Stimulated activated effector memory CD8-positive, alpha-beta T cell treated with anti-CD3 and anti-CD28 coated beads, Interleukin-12 subunit alpha, Interleukin-12 subunit beta, amount 100 ng/mL, for 72 hours (primary cell): ENCODE measurements around the gene CORO7.
"Not testable (repeated sequence)": the region's sequence is repeated elsewhere in the genome, so short reads cannot be mapped to it uniquely, and the experiment has no call there.

Source experiments
- ATAC-seq: fragments of 150-1000 bp; cut with Tn5 transposase; 2 replicates; pipeline ENCODE4 v1.10.0; 2021
- DNase-seq, 2 donors: peaks; one replicate each; pipeline ENCODE4 v3.0.0; 2021 to 2022; ENCODE audit warnings: low spot score in 2 of 2
- H3K27ac Mint-ChIP-seq: one replicate; pipeline ENCODE4 v1.8.0; 2022; ENCODE audit warnings: mild to moderate bottlenecking, mixed read lengths
- H3K36me3 Mint-ChIP-seq: one replicate; pipeline ENCODE4 v1.8.0; 2022; ENCODE audit warnings: mild to moderate bottlenecking, mixed read lengths
- H3K4me1 Mint-ChIP-seq: one replicate; pipeline ENCODE4 v1.8.0; 2022; ENCODE audit warnings: mixed read lengths
- H3K4me3 Mint-ChIP-seq: one replicate; pipeline ENCODE4 v1.8.0; 2022; ENCODE audit warnings: mild to moderate bottlenecking, mixed read lengths
- H3K9me3 Mint-ChIP-seq: one replicate; pipeline ENCODE4 v1.8.0; 2022; ENCODE audit warnings: mixed read lengths

CORO7 gene

GRCh38 chr16:4338712-4339299 lies 77.6 kb downstream of the CORO7 start:
- H3K4me1 Mint-ChIP-seq = no peaks in the 10 kb centered on the region
- no peak overlapping the region for H3K27ac Mint-ChIP-seq
- no peak overlapping the region for H3K4me3 Mint-ChIP-seq
- DNase-seq (no peak), ATAC-seq (no peak)
- peaks cover 18% of the 10 kb centered on the region for H3K36me3 Mint-ChIP-seq
- no peaks in the 10 kb centered on the region for H3K9me3 Mint-ChIP-seq

- Mint-ChIP-seq H3K4me3 (no peak overlapping the region), H3K4me1 (no peaks in the 10 kb centered on the region), H3K36me3 (peaks cover 12% of the 10 kb centered on the region), H3K9me3 (no peaks in the 10 kb centered on the region), H3K27ac (no peak overlapping the region)
- DNase-seq = no peak
- ATAC-seq = no peak
These were observed 78.2 kb downstream of the CORO7 start for GRCh38 chr16:4338125-4338582.

DNA sequence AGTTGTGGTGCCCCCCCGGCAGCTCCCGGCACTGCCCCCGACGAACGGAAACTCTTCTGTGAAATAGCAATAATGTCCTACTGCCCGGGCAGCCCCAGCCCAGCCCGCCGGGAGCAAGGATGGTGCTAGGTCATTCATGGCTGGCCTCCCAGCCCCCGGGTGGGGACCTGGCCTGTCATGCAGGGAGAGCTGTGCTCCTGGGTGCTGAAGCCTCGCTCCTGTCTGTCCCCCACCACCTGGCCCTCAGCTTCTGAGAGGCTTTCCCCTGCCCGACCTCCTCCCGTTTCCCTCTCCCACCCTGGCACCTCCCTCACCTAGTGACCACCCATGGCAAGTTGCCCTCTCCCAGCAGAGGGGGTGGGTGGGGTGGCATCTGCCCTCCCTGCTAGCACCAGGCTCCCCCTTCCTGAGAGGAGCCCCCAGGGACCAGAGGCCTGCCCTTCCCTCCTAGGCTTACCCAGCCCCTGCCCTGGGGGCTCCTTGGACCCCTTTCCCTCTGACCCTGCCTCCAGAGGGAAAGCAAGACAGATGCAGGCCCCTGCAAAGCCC lies 78.8 kb downstream of the CORO7 start:
- Mint-ChIP-seq H3K9me3 (no peaks in the 10 kb centered on the region), H3K36me3 (peaks cover 12% of the 10 kb centered on the region), H3K27ac (no peak overlapping the region), H3K4me1 (no peaks in the 10 kb centered on the region), H3K4me3 (no peak overlapping the region)
- no peak for DNase-seq
- no peak for ATAC-seq

DNA sequence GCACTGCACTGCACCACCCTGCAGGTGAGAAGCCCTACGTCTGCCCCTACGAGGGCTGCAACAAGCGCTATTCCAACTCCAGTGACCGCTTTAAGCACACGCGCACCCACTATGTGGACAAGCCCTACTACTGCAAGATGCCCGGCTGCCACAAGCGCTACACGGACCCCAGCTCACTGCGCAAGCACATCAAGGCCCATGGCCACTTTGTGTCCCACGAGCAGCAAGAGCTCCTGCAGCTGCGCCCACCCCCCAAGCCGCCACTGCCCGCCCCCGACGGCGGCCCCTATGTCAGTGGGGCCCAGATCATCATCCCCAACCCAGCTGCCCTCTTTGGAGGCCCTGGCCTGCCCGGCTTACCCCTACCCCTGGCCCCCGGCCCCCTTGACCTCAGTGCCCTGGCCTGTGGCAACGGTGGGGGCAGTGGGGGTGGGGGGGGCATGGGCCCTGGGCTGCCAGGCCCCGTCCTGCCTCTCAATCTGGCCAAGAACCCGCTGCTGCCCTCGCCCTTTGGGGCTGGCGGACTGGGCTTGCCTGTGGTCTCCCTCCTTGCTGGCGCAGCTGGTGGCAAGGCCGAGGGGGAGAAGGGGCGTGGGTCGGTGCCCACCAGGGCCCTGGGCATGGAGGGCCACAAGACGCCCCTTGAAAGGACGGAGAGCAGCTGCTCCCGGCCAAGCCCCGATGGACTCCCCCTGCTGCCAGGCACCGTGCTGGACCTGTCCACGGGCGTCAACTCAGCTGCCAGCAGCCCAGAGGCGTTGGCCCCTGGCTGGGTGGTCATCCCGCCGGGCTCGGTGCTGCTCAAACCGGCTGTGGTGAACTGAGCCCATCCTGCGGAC lies 79.5 kb downstream of the CORO7 start:
- no peaks in the 10 kb centered on the region for H3K9me3 Mint-ChIP-seq
- no peak overlapping the region for H3K4me3 Mint-ChIP-seq
- no peak for ATAC-seq
- no peak for DNase-seq
- no peaks in the 10 kb centered on the region for H3K4me1 Mint-ChIP-seq
- H3K27ac Mint-ChIP-seq = no peak overlapping the region
- H3K36me3 Mint-ChIP-seq = peaks cover 12% of the 10 kb centered on the region

GRCh38 chr16:4334724-4335495 lies 81.5 kb downstream of the CORO7 start:
- ATAC-seq = no peak
- peaks cover 10% of the 10 kb centered on the region for H3K36me3 Mint-ChIP-seq
- no peak overlapping the region for H3K4me3 Mint-ChIP-seq
- no peaks in the 10 kb centered on the region for H3K4me1 Mint-ChIP-seq
- H3K9me3 Mint-ChIP-seq = no peaks in the 10 kb centered on the region
- no peak for DNase-seq
- no peak overlapping the region for H3K27ac Mint-ChIP-seq

GRCh38 chr16:4333714-4334113 lies 82.7 kb downstream of the CORO7 start:
- DNase-seq, H3K9me3 Mint-ChIP-seq, H3K27ac Mint-ChIP-seq, ATAC-seq, H3K4me1 Mint-ChIP-seq, H3K4me3 Mint-ChIP-seq, H3K36me3 Mint-ChIP-seq: not testable (repeated sequence)

DNA sequence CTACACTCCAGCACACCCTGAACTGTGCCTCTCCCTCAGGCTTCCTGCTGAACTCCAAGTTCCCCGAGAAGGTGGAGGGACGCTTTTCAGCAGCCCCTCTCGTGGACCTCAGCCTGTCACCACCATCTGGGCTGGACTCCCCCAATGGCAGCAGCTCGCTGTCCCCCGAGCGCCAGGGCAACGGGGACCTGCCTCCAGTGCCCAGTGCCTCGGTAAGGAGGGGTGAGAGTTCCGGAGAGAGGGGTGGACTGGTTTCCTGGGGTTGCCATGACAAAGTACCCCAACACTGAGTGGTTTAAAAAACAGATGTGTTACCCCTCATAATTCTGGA lies 83.1 kb downstream of the CORO7 start:
- no peaks in the 10 kb centered on the region for H3K9me3 Mint-ChIP-seq
- no peak overlapping the region for H3K27ac Mint-ChIP-seq
- no peak for DNase-seq
- no peak overlapping the region for H3K4me3 Mint-ChIP-seq
- H3K36me3 Mint-ChIP-seq = no peaks in the 10 kb centered on the region
- H3K4me1 Mint-ChIP-seq = no peaks in the 10 kb centered on the region
- no peak for ATAC-seq

DNA sequence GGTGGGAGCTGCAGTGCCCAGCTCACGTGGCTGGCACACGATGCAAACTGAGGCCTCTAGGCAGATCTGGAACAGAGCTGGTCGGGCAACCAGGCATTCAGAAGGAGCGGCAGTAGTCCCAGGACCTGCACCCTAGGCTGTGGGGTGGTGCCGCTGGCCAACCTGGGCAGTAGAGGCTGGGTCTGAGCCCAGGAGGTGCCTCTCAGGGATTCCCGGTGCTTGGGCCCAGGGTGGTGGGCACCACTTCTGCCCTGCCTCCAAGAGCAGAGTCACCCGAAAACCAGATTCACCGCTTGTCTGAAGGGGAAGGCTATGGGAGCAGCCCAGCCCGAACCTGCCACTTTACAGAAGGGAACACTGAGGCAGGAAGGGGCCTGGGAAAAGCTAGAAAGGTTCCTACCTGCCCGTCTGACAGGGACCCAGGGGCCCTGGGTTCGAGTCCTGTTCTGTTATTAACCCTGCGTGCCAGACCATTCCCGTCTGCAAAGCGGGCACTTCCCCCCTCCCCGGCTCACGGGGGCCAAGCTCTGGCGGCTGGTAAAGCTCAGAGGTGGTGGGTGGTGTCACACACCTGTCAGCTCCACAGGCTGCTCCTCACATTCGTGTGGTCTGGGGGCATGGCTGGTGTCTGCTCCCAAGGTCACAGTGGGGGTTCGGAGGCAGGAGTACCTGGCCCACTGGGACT lies 83.6 kb downstream of the CORO7 start:
- ATAC-seq (no peak), DNase-seq (no peak)
- no peak overlapping the region for H3K4me3 Mint-ChIP-seq
- H3K4me1 Mint-ChIP-seq = no peaks in the 10 kb centered on the region
- no peaks in the 10 kb centered on the region for H3K9me3 Mint-ChIP-seq
- H3K27ac Mint-ChIP-seq = no peak overlapping the region
- no peaks in the 10 kb centered on the region for H3K36me3 Mint-ChIP-seq

DNA sequence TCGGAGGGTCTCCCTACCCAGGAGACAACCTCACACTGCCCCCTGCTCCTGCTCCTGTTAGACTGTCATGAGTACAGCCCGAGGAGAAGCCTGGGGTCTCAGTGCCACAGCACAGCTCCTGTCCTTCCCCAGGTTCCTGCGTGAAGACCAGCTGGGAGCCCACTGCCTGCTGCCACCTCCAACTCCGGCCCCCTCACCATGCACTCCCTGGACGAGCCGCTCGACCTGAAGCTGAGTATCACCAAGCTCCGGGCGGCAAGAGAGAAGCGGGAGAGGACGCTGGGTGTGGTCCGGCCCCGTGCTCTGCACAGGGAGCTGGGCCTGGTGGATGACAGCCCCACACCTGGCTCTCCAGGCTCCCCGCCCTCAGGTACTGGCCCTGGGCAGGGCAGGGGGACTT lies 84.3 kb downstream of the CORO7 start:
- no peak for ATAC-seq
- no peak overlapping the region for H3K27ac Mint-ChIP-seq
- no peaks in the 10 kb centered on the region for H3K9me3 Mint-ChIP-seq
- DNase-seq = no peak
- H3K4me3 Mint-ChIP-seq = no peak overlapping the region
- H3K36me3 Mint-ChIP-seq = no peaks in the 10 kb centered on the region
- H3K4me1 Mint-ChIP-seq = no peaks in the 10 kb centered on the region

- no peak overlapping the region for H3K4me3 Mint-ChIP-seq
- H3K36me3 Mint-ChIP-seq = no peaks in the 10 kb centered on the region
- H3K4me1 Mint-ChIP-seq = no peaks in the 10 kb centered on the region
- ATAC-seq (peak; percentile 81), DNase-seq (peak; percentile 75 to 85)
- no peaks in the 10 kb centered on the region for H3K9me3 Mint-ChIP-seq
- H3K27ac Mint-ChIP-seq = no peak overlapping the region
These were observed 86.0 kb downstream of the CORO7 start for GRCh38 chr16:4330277-4330874.

DNA sequence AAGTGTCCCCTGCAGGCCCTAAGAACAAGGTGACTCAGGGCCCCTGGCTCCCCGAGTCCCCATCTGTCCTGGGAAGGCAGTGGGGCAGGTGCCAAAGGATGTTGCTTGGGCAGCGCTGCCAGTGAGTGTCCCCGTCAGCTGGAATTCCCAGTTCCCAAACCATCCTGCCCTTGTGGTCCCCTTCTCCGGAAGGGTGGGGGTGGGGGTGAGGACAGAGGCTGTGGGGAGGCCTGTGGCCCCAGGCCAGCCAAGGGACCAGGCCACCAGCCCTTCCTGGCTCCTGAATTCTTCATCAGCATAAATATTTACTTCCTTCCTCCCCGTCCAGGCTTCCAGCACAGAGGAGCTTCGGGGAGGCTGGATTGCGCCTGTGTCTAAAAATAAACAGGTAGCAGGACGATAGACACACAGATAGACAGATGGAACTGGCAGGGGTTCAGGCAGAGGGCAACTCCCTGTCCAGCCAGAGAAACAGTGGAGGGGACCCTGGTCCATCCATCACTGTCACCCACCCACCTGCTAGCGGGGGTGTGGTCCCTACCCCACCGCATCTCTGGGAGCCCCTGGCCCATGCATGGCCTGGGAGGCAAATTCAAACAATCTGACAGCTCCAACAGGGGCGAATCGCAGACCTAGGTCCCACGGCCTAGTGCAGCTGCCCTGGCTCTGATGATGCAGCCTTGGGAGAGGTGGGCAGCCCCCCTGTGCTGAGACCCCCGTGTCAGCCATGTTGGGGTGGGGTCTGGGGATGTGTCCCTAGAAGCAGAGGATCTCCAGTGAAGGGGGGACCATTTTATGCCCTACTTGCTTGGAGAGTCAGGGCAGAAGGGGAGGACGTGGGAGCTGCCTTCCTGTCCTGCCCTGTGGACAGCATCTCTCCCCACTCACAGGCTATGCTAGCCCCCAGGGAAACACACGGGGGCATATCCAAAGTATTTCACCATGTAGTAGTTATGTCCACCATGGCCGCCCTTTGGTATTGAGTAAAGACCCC lies 87.3 kb downstream of the CORO7 start:
- Mint-ChIP-seq H3K27ac (no peak overlapping the region), H3K4me1 (no peaks in the 10 kb centered on the region), H3K36me3 (no peaks in the 10 kb centered on the region), H3K4me3 (peak overlapping the region; percentile 54), H3K9me3 (no peaks in the 10 kb centered on the region)
- ATAC-seq (no peak), DNase-seq (no peak)

DNA sequence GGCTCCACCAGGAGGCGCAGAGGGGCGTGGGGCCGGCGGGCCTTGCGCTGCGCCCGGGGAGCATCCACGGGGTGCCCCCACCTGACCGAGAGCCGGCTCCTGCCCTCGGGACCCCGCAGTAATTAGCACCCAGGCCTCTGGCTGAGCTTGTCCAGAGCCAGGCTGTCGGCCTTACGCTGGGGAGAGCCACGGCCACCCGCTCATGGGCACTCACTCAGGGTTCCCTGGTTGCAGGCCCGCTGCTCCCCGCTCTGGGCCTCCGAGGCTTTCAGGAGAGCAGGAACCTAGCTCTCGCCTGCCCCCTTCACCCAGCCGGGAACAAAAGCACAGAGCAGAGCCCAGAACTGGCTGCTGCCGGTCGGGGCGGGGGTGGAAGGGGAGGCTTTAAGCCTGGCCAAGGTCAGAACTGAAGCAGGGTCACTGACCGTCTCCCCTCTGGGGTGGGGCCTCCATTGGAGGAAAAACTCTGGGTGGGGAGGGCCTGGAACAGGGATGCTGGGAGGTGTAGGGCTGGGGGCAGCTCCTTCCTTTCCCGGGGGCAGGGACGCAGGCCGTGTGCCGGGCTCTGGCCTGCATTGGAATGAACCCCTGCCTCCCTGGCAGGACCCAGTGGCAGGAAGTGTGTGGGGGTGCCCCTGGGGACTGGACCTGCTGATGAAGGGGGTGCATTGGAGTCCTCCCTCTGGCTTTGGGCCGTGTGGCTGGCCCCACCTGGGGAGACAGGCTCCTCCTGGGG lies 88.2 kb downstream of the CORO7 start:
- H3K4me1 Mint-ChIP-seq = no peaks in the 10 kb centered on the region
- H3K27ac Mint-ChIP-seq = no peak overlapping the region
- H3K36me3 Mint-ChIP-seq = no peaks in the 10 kb centered on the region
- peak overlapping the region; percentile 54 for H3K4me3 Mint-ChIP-seq
- DNase-seq (peak in 1 of 2 donors; percentile 64), ATAC-seq (peak; percentile 58)
- H3K9me3 Mint-ChIP-seq = no peaks in the 10 kb centered on the region

GRCh38 chr16:4327386-4328045 lies 88.9 kb downstream of the CORO7 start:
- H3K36me3 Mint-ChIP-seq = no peaks in the 10 kb centered on the region
- no peak overlapping the region for H3K27ac Mint-ChIP-seq

More at GRCh38 chr16:4327386-4328045, 88.9 kb downstream of the CORO7 start:
- Mint-ChIP-seq H3K9me3 (no peaks in the 10 kb centered on the region), H3K4me3 (peak overlapping the region; percentile 54), H3K4me1 (no peaks in the 10 kb centered on the region)
- no peak for DNase-seq
- peak; percentile 33 for ATAC-seq
